Measurements from ENCODE around the gene UBASH3A. TPM values are rescaled to one million over a fixed set of nuclear protein-coding genes. Genes with fewer than 3 reads are reported as not detected.

Gene UBASH3A
- total RNA-seq, 4 donors from 2014 or later = 3.9 to 14.0 (median 5.3) TPM

GRCh38 chr21:42433946-42434551, 30.3 kb downstream of the UBASH3A start:
- Histone ChIP-seq H3K36me3 (no peaks in the 10 kb centered on the region), H3K27ac (peak overlapping the region in 1 of 4 donors; percentile 69), H3K27me3 (no peaks in the 10 kb centered on the region), H3K4me1 (peaks cover 0 to 7% (median 0%) of the 10 kb centered on the region in 4 donors), H3K4me3 (no peak overlapping the region), H3K9me3 (peaks cover 0 to 6% (median 0%) of the 10 kb centered on the region in 4 donors)
- DNase-seq = peak in 1 of 3 donors; percentile 82
- TF ChIP-seq POLR2A (IDR thresholded peaks at IDR 0.05) = peak in 1 of 2 donors; percentile 32
- TF ChIP-seq, protein P1, sequence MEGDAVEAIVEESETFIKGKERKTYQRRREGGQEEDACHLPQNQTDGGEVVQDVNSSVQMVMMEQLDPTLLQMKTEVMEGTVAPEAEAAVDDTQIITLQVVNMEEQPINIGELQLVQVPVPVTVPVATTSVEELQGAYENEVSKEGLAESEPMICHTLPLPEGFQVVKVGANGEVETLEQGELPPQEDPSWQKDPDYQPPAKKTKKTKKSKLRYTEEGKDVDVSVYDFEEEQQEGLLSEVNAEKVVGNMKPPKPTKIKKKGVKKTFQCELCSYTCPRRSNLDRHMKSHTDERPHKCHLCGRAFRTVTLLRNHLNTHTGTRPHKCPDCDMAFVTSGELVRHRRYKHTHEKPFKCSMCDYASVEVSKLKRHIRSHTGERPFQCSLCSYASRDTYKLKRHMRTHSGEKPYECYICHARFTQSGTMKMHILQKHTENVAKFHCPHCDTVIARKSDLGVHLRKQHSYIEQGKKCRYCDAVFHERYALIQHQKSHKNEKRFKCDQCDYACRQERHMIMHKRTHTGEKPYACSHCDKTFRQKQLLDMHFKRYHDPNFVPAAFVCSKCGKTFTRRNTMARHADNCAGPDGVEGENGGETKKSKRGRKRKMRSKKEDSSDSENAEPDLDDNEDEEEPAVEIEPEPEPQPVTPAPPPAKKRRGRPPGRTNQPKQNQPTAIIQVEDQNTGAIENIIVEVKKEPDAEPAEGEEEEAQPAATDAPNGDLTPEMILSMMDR (IDR thresholded peaks at IDR 0.05) = no peak

DNA sequence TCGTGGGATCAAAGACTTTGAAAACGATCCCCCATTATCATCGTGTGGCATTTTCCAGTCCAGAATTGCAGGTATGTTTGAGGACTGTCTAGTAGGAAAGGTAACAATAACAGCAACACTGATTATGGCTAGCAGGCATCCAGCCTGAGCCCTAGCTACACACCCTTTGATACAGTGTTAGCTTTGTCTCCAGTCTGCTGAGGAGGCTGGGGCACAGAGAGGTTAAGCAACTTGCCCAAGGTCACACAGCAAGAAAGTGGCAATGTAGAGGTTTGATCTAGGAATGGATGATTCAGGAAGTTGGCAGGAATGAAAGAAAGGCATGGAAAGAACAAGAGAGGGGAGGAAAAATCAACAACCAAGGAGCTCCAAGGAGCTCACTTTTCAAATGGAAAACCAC, 31.2 kb downstream of the UBASH3A start:
- H3K4me3 ChIP-seq = no peak overlapping the region
- no peaks in the 10 kb centered on the region for H3K36me3 ChIP-seq
- TF ChIP-seq, protein P1 (IDR thresholded peaks at IDR 0.05) = no peak
- no peak for TF ChIP-seq POLR2A (IDR thresholded peaks at IDR 0.05)
- H3K9me3 ChIP-seq = peaks cover 0 to 6% (median 0%) of the 10 kb centered on the region in 4 donors
- no peak overlapping the region for H3K27ac ChIP-seq
- H3K27me3 ChIP-seq = no peaks in the 10 kb centered on the region
- no peak for DNase-seq
- H3K4me1 ChIP-seq = peaks cover 0 to 7% (median 0%) of the 10 kb centered on the region in 4 donors

DNA sequence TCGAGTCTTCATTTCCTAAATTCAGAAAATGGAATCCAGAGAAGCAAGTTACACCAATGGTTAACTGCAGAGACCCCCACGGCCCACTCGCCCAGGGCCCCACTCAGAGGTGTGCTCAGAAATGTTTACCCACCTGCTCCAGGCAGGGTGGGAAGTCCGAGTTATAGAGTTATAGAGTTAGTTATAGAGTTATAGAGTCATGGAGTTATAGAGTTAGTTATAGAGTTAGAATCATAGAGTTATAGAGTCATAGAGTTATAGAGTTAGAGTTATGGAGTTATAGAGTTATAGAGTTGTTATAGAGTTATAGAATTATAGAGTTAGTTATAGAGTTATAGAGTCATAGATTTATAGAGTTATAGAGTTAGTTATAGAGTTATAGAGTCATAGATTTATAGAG, 31.7 kb downstream of the UBASH3A start:
- Histone ChIP-seq H3K27ac (peak overlapping the region in 1 of 4 donors; percentile 21), H3K36me3 (no peaks in the 10 kb centered on the region), H3K27me3 (no peaks in the 10 kb centered on the region), H3K4me1 (peaks cover 0 to 7% (median 0%) of the 10 kb centered on the region in 4 donors), H3K4me3 (no peak overlapping the region), H3K9me3 (peaks cover 0 to 6% (median 0%) of the 10 kb centered on the region in 4 donors)
- DNase-seq = no peak
- TF ChIP-seq, protein P1 (IDR thresholded peaks at IDR 0.05) = no peak
- TF ChIP-seq POLR2A (IDR thresholded peaks at IDR 0.05) = no peak

- Histone ChIP-seq H3K27ac (no peak overlapping the region), H3K9me3 (peaks cover 0 to 6% (median 0%) of the 10 kb centered on the region in 4 donors), H3K27me3 (no peaks in the 10 kb centered on the region), H3K4me1 (peaks cover 0 to 7% (median 0%) of the 10 kb centered on the region in 4 donors), H3K36me3 (no peaks in the 10 kb centered on the region), H3K4me3 (no peak overlapping the region)
- no peak for TF ChIP-seq POLR2A (IDR thresholded peaks at IDR 0.05)
- TF ChIP-seq, protein P1 (IDR thresholded peaks at IDR 0.05) = no peak
- no peak for DNase-seq
These were observed 32.1 kb downstream of the UBASH3A start for GRCh38 chr21:42435833-42436232.

DNA sequence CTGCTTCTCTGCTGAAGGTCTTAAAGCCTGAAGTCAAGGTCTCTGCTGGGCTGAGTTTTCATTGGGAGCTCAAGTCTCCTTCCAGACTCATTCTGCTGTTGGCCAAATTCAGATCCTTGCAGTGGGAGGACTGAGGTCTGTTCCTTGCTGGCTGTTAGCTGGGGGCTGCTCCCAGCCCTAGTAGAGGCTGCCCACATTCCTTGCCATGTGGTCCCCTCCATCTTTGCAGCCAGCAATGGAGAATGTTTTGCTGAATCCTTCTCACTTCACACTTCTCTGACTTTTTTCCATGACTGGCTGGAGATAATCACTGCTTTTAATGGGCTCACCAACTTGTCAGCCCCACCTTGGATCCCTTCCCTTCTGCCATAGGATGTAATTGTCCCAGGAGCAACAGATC, 33.2 kb downstream of the UBASH3A start:
- Histone ChIP-seq H3K27me3 (no peaks in the 10 kb centered on the region), H3K9me3 (peaks cover 0 to 6% (median 0%) of the 10 kb centered on the region in 4 donors), H3K4me3 (no peak overlapping the region), H3K36me3 (no peaks in the 10 kb centered on the region), H3K4me1 (peaks cover 0 to 7% (median 0%) of the 10 kb centered on the region in 4 donors), H3K27ac (no peak overlapping the region)
- no peak for TF ChIP-seq POLR2A (IDR thresholded peaks at IDR 0.05)
- TF ChIP-seq, protein P1 (IDR thresholded peaks at IDR 0.05) = no peak
- no peak for DNase-seq

Measured in Peyer's patch (tissue), 4 donors.